Measurements from ENCODE around the gene TMEM232. TPM values are rescaled to one million over a fixed set of nuclear protein-coding genes. Genes with fewer than 3 reads are reported as not detected.

Gene TMEM232
- total and polyA plus RNA-seq, 2 donors (not counting 3 experiments of a cell fraction or from before 2014, with no cell fraction given) = 0.17 to 0.38 TPM

- intact Hi-C loops (cut with micrococcal nuclease) = no loop called here
- dilution Hi-C loops (cut with MboI; ENCODE audit: extremely low pct_ligation_motif_present, low sequenced_read_pairs) = no loop called here
These were observed 138.0 kb downstream of the TMEM232 start for GRCh38 chr5:110588286-110588980.

More at GRCh38 chr5:110588286-110588980, 138.0 kb downstream of the TMEM232 start:
- H3K4me1 ChIP-seq (ENCODE audit: control insufficient read depth, extremely low read depth, insufficient read depth, low read length) = no peaks in the 10 kb centered on the region
- no peak overlapping the region for H3K4me3 ChIP-seq (replicated peaks in 1 of 3; ENCODE audit: insufficient read depth in 1 of 3, low read depth in 1 of 3, low read length in 3 of 3)
- H3K4me2 ChIP-seq (ENCODE audit: insufficient read depth, low read length) = no peak overlapping the region
- H3K27me3 ChIP-seq (ENCODE audit: control insufficient read depth in 2 of 2, insufficient read depth in 2 of 2, low read length in 2 of 2) = no peaks in the 10 kb centered on the region
- TF ChIP-seq POLR2AphosphoS5 (IDR thresholded peaks at IDR 0.05; ENCODE audit: insufficient read depth, low read depth, low read length) (no peak), MYC (IDR thresholded peaks at IDR 0.05; ENCODE audit: low read depth, low read length) (no peak), JUN (IDR thresholded peaks at IDR 0.05; ENCODE audit: borderline replicate concordance, insufficient read depth, insufficient read length, low read depth) (no peak), EZH2 (IDR thresholded peaks at IDR 0.05; ENCODE audit: borderline replicate concordance, low read depth, low read length, severe bottlenecking) (no peak), CTCF (IDR thresholded peaks at IDR 0.05; ENCODE audit: extremely low read depth in 1 of 2, insufficient read depth in 1 of 2, low read depth in 1 of 2, low read length in 2 of 2) (no peak), POLR2A (IDR thresholded peaks at IDR 0.05; ENCODE audit: low read depth, low read length) (no peak), GATA2 (IDR thresholded peaks at IDR 0.05; ENCODE audit: insufficient read depth, insufficient read length, low read depth, low read length) (no peak), MAX (IDR thresholded peaks at IDR 0.05; ENCODE audit: insufficient read depth, insufficient read length) (no peak), FOS (IDR thresholded peaks at IDR 0.05; ENCODE audit: borderline replicate concordance, insufficient read depth, low read length) (no peak)
- H4K20me1 ChIP-seq (replicated peaks; ENCODE audit: control insufficient read depth, extremely low read depth, insufficient read depth, low read length) = no peaks in the 10 kb centered on the region
- no peak for FAIRE-seq
- H3K9me1 ChIP-seq (replicated peaks; ENCODE audit: control insufficient read depth, extremely low read depth, insufficient read depth, low read length) = no peaks in the 10 kb centered on the region
- ChIA-PET POLR2A (no interaction called here), CTCF (interaction anchor here (1.4 kb wide), 1 partner anchor 896 kb away, joined by 4 read pairs; no protein-coding TSS in a partner anchor)
- no peak overlapping the region for H2AFZ ChIP-seq (ENCODE audit: low read depth, low read length)
- H3K9me3 ChIP-seq (replicated peaks; ENCODE audit: control insufficient read depth, insufficient read depth, low read length) = no peaks in the 10 kb centered on the region
- no peaks in the 10 kb centered on the region for H3K36me3 ChIP-seq (ENCODE audit: control insufficient read depth in 2 of 2, extremely low read depth in 1 of 2, insufficient read depth in 2 of 2, low read length in 2 of 2)
- no peaks in the 10 kb centered on the region for H3K79me2 ChIP-seq (ENCODE audit: control insufficient read depth, insufficient read depth, low read length)
- H3K27ac ChIP-seq (ENCODE audit: insufficient read depth, low read depth, low read length) = no peak overlapping the region
- no peak for DNase-seq (ENCODE audit: low read depth, low spot score)
- H3K9ac ChIP-seq (replicated peaks; ENCODE audit: extremely low read depth, insufficient read depth, low read length) = no peak overlapping the region
- BruUV-seq (replicated peaks) = no TSS peak
